ENCODE measurements around the gene CINP. TPM values are rescaled to one million over a fixed set of nuclear protein-coding genes. Genes with fewer than 3 reads are reported as not detected.

The CINP gene
- total and polyA plus RNA-seq, 2 of the 8 experiments (the other 6 are each of a cell fraction or from before 2014, with no cell fraction given), result 47.8 to 51.6 TPM

- H3K79me2 ChIP-seq (ENCODE audit: control insufficient read depth in 1 of 2, insufficient read depth in 2 of 2, low read length in 2 of 2), result no peaks in the 10 kb centered on the region
- H3K23ac ChIP-seq (ENCODE audit: insufficient read length), result no peak overlapping the region
- H3K36me3 ChIP-seq (ENCODE audit: control insufficient read depth in 2 of 4, insufficient read depth in 4 of 4, low read length in 3 of 4), result peaks cover 0 to 4% (median 2%) of the 10 kb centered on the region in 4 experiments; a peak in 4 of 8 replicates
- no peak overlapping the region for H3K4me3 ChIP-seq (ENCODE audit: extremely low read depth in 1 of 4, insufficient read depth in 2 of 4, low read depth in 3 of 4, low read length in 4 of 4)
- peaks cover 0 to 3% of the 10 kb centered on the region in 2 experiments for H4K20me1 ChIP-seq (replicated peaks in 1 of 2; ENCODE audit: control insufficient read depth in 1 of 2, insufficient read depth in 2 of 2, low read length in 2 of 2)
- TF ChIP-seq SP2 (IDR thresholded peaks at IDR 0.05; ENCODE audit: low read length), result no peak
- TF ChIP-seq SAP30 (IDR thresholded peaks at IDR 0.05; ENCODE audit: insufficient read depth, insufficient replicate concordance, low read length), result no peak
- TF ChIP-seq YY1 (IDR thresholded peaks at IDR 0.05; ENCODE audit: low read depth, low read length), result no peak
- no peak for TF ChIP-seq EZH2 (IDR thresholded peaks at IDR 0.05; ENCODE audit: low read depth, low read length, severe bottlenecking)
- TF ChIP-seq ATF3 (IDR thresholded peaks at IDR 0.05; ENCODE audit: insufficient read depth, low read depth, low read length), result no peak
- 97% methylated on average over 14 of the region's 14 CpGs; no CpG with 5 or more reads in 1 of the 2 experiments for WGBS, 2 experiments (ENCODE audit: extremely low coverage in 1 of 2, insufficient coverage in 1 of 2, insufficient read length in 1 of 2, insufficient replicate concordance in 2 of 2, low coverage in 1 of 2, low lambda C conversion rate in 2 of 2, missing lambda C conversion rate in 1 of 2)
- no peaks in the 10 kb centered on the region for H3K79me1 ChIP-seq (ENCODE audit: low read depth, low read length)
- H3K4ac ChIP-seq (replicated peaks; ENCODE audit: insufficient read length, low read depth, low read length), result no peak overlapping the region
- no peak overlapping the region for H2AK5ac ChIP-seq (ENCODE audit: low read depth, low read length)
- H2BK120ac ChIP-seq (replicated peaks; ENCODE audit: low read depth, low read length), result no peak overlapping the region
- no peak overlapping the region for H3K56ac ChIP-seq (replicated peaks; ENCODE audit: insufficient read length, low read depth, low read length)
- no peaks in the 10 kb centered on the region for H3K4me1 ChIP-seq (replicated peaks in 1 of 4; ENCODE audit: control insufficient read depth in 3 of 4, insufficient read depth in 4 of 4, low read length in 3 of 4)
- H3K18ac ChIP-seq (ENCODE audit: extremely low read depth, low read length), result no peak overlapping the region
- H2BK15ac ChIP-seq (ENCODE audit: low read length), result no peak overlapping the region
- H3K14ac ChIP-seq (ENCODE audit: insufficient read length), result no peak overlapping the region
- H4K5ac ChIP-seq (ENCODE audit: insufficient read length, low read depth, low read length), result no peak overlapping the region
- no peak overlapping the region for H3K27ac ChIP-seq (ENCODE audit: low read depth, low read length)
- no peak overlapping the region for H2AFZ ChIP-seq (ENCODE audit: low read length)
- ChIA-PET CTCF (ENCODE audit: partially characterized antibody) (no interaction called here), POLR2A (ENCODE audit: partially characterized antibody) (interaction anchor here (0.6 kb wide), 1 partner anchor 64 kb away, joined by 3 read pairs; no protein-coding TSS in a partner anchor)
- no peak overlapping the region for H3K9ac ChIP-seq (replicated peaks in 1 of 4; ENCODE audit: extremely low read depth in 1 of 4, low read depth in 3 of 4, low read length in 3 of 4)
- no peak overlapping the region for H2BK12ac ChIP-seq (ENCODE audit: low read depth, low read length)
- H2BK5ac ChIP-seq (ENCODE audit: low read depth, low read length), result no peak overlapping the region
- H3K23me2 ChIP-seq (ENCODE audit: low read depth, low read length), result no peaks in the 10 kb centered on the region
- no peak overlapping the region for H4K8ac ChIP-seq (ENCODE audit: extremely low read depth, insufficient read depth, low read length)
- H3K27me3 ChIP-seq (replicated peaks in 1 of 4; ENCODE audit: control insufficient read depth in 3 of 4, extremely low read depth in 1 of 4, insufficient read depth in 3 of 4, low read length in 3 of 4), result no peaks in the 10 kb centered on the region
- H3K4me2 ChIP-seq (ENCODE audit: insufficient read depth in 1 of 2, low read depth in 2 of 2, low read length in 2 of 2), result no peak overlapping the region
- no peak overlapping the region for H4K91ac ChIP-seq (replicated peaks; ENCODE audit: insufficient read length, low read length)
- DNase-seq (ENCODE audit: low read depth in 1 of 2, low spot score in 2 of 2), result no peak
- no peak overlapping the region for H2BK20ac ChIP-seq (ENCODE audit: low read length)
- FAIRE-seq, result no peak
- H3K9me3 ChIP-seq (ENCODE audit: insufficient read depth in 2 of 2, low read depth in 1 of 2, low read length in 1 of 2), result no peaks in the 10 kb centered on the region
Observed at GRCh38 chr14:102326583-102326982, 36.1 kb downstream of the CINP start.
